Liver (tissue), 3 donors: ENCODE results near the gene VWA7.

Source experiments
- ATF3 ChIP-seq: IDR thresholded peaks from 2 replicates; pipeline ENCODE4 v1.6.1; 2016; ENCODE audit warnings: antibody characterized with exemption
- FOXA2 ChIP-seq: IDR thresholded peaks from 2 replicates; pipeline ENCODE4 v1.6.1; 2016; ENCODE audit warnings: antibody characterized with exemption
- GABPA ChIP-seq, 2 donors: IDR thresholded peaks in 1 of 2; conservative IDR thresholded peaks in 1 of 2; 2 replicates each; pipeline ENCODE4 v1.6.1; 2016; ENCODE audit warnings: antibody characterized with exemption in 2 of 2, mild to moderate bottlenecking in 1 of 2, moderate library complexity in 1 of 2
- NR2F2 ChIP-seq: IDR thresholded peaks from 2 replicates; pipeline ENCODE4 v1.6.1; 2016; ENCODE audit warnings: antibody characterized with exemption
- TAF1 ChIP-seq: conservative IDR thresholded peaks from 2 replicates; pipeline ENCODE4 v1.6.1; 2016; ENCODE audit warnings: antibody characterized with exemption, mild to moderate bottlenecking
- TF ChIP-seq, protein P1 (sequence below): fragments of 150-350 bp; IDR thresholded peaks from 2 replicates; pipeline ENCODE4 v1.5.1; 2017; ENCODE audit warnings: improper control_type of control experiment, low read depth, low read length; ENCODE audit not compliant: missing input control
- TF ChIP-seq, protein P2 (sequence below): IDR thresholded peaks from 2 replicates; pipeline ENCODE4 v1.6.1; 2016; ENCODE audit warnings: antibody characterized with exemption
- TF ChIP-seq, protein P3 (sequence below): IDR thresholded peaks from 2 replicates; pipeline ENCODE4 v1.6.1; 2016; ENCODE audit warnings: antibody characterized with exemption, mild to moderate bottlenecking
- donor health status: healthy.
- donor health status: healthy.

DNA sequence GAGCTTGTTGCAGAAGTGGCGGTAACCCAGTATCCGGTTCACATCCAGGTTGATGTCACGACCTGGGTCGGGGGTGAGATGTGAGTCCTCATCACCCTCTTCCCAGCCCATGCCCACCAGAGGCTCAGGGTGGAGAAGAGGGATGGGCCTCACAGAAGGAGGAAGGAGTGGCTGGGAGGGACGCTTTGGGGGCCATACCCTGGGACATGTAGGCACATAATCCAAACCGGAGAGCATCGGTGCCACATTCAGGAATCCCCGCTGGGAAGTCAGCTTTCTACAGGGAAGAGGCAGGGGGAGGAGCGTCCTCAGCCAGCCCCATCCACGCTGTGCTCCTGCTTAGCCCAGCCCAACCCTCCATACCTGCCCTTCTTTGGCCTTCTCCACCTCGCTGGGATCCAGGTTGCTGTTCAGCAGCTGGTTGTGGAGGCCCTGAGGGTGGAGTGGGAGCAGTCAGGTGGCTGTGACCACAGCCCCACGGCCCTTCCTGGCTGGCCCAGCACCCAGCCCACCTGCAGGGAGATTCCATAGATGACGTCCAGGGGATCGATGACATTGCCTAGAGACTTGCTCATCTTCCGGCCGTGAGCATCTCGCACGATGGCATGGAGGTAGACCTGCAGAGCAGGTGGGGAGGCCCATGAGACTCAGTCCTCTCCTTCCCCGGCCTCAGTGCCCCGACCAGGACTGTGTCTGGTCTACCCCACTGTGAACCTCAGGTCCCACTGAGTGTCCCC is 3.5 kb upstream of the VWA7 start:
- TF ChIP-seq, protein P1, sequence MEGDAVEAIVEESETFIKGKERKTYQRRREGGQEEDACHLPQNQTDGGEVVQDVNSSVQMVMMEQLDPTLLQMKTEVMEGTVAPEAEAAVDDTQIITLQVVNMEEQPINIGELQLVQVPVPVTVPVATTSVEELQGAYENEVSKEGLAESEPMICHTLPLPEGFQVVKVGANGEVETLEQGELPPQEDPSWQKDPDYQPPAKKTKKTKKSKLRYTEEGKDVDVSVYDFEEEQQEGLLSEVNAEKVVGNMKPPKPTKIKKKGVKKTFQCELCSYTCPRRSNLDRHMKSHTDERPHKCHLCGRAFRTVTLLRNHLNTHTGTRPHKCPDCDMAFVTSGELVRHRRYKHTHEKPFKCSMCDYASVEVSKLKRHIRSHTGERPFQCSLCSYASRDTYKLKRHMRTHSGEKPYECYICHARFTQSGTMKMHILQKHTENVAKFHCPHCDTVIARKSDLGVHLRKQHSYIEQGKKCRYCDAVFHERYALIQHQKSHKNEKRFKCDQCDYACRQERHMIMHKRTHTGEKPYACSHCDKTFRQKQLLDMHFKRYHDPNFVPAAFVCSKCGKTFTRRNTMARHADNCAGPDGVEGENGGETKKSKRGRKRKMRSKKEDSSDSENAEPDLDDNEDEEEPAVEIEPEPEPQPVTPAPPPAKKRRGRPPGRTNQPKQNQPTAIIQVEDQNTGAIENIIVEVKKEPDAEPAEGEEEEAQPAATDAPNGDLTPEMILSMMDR: no peak
- no peak for TF ChIP-seq FOXA2
- TF ChIP-seq, protein P2, sequence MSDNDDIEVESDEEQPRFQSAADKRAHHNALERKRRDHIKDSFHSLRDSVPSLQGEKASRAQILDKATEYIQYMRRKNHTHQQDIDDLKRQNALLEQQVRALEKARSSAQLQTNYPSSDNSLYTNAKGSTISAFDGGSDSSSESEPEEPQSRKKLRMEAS: no peak
- no peak for TF ChIP-seq GABPA (IDR thresholded peaks at IDR 0.05 in 1 of 2, conservative IDR thresholded peaks at IDR 0.05 in 1 of 2)
- TF ChIP-seq NR2F2: no peak
- TF ChIP-seq, protein P3, sequence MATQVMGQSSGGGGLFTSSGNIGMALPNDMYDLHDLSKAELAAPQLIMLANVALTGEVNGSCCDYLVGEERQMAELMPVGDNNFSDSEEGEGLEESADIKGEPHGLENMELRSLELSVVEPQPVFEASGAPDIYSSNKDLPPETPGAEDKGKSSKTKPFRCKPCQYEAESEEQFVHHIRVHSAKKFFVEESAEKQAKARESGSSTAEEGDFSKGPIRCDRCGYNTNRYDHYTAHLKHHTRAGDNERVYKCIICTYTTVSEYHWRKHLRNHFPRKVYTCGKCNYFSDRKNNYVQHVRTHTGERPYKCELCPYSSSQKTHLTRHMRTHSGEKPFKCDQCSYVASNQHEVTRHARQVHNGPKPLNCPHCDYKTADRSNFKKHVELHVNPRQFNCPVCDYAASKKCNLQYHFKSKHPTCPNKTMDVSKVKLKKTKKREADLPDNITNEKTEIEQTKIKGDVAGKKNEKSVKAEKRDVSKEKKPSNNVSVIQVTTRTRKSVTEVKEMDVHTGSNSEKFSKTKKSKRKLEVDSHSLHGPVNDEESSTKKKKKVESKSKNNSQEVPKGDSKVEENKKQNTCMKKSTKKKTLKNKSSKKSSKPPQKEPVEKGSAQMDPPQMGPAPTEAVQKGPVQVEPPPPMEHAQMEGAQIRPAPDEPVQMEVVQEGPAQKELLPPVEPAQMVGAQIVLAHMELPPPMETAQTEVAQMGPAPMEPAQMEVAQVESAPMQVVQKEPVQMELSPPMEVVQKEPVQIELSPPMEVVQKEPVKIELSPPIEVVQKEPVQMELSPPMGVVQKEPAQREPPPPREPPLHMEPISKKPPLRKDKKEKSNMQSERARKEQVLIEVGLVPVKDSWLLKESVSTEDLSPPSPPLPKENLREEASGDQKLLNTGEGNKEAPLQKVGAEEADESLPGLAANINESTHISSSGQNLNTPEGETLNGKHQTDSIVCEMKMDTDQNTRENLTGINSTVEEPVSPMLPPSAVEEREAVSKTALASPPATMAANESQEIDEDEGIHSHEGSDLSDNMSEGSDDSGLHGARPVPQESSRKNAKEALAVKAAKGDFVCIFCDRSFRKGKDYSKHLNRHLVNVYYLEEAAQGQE: no peak
- no peak for TF ChIP-seq TAF1
- TF ChIP-seq ATF3: no peak
